Heart right ventricle (tissue), 16 donors: ENCODE measurements around the gene GLDN. TPM values are rescaled to one million over a fixed set of nuclear protein-coding genes. Genes with fewer than 3 reads are reported as not detected.

Experiments used
- ATAC-seq, 8 donors: fragments of 200-7000 bp; cut with Tn5 transposase; one replicate each; pipeline ENCODE4 v1.9.1; 2020; ENCODE audit warnings: mild to moderate bottlenecking in 8 of 8, moderate library complexity in 8 of 8, moderate number of reproducible peaks in 1 of 8
- DNase-seq, 2 donors: peaks; one replicate each; pipeline ENCODE4 v3.0.0-alpha.2; 2020
- H3K27ac ChIP-seq, 10 donors: fragments of 200-600 bp; sonication (generic) in 2 of 10; one replicate each; pipeline versions ENCODE4 v1.5.0 to v1.8.0; 2020 to 2022; ENCODE audit warnings: mild to moderate bottlenecking in 3 of 10
- H3K27me3 ChIP-seq, 7 donors: fragments of 200-600 bp; one replicate each; pipeline ENCODE4 v1.8.0; 2021 to 2022; ENCODE audit warnings: mild to moderate bottlenecking in 2 of 7
- H3K36me3 ChIP-seq, 9 donors: fragments of 200-600 bp; sonication (generic) in 1 of 9; one replicate each; pipeline versions ENCODE4 v1.5.0 to v1.8.0; 2020 to 2022; ENCODE audit warnings: mild to moderate bottlenecking in 2 of 9
- H3K4me1 ChIP-seq, 9 donors: fragments of 200-600 bp; sonication (generic) in 1 of 9; one replicate each; pipeline versions ENCODE4 v1.5.0 to v1.8.0; 2020 to 2022; ENCODE audit warnings: mild to moderate bottlenecking in 4 of 9
- H3K4me3 ChIP-seq, 10 donors: fragments of 200-600 bp; sonication (generic) in 2 of 10; one replicate each; pipeline versions ENCODE4 v1.5.0 to v1.8.0; 2020 to 2022; ENCODE audit warnings: mild to moderate bottlenecking in 7 of 10, moderate library complexity in 2 of 10
- H3K9me3 ChIP-seq, 11 donors: fragments of 200-600 bp in 10 of 11; sonication (generic) in 2 of 11; one replicate each; pipeline versions ENCODE4 v1.5.0 to v1.8.0; 2013 to 2022; ENCODE audit warnings: mild to moderate bottlenecking in 2 of 11, control low read depth in 1 of 11, moderate library complexity in 1 of 11
- CTCF ChIP-seq, 9 donors: fragments of 200-600 bp; sonication (generic) in 2 of 9; IDR thresholded peaks; one replicate each; pipeline versions ENCODE4 v1.5.0 to v1.8.0; 2021 to 2022; ENCODE audit warnings: antibody characterized with exemption in 9 of 9, mild to moderate bottlenecking in 5 of 9, moderate library complexity in 1 of 9
- WGBS, 2 donors: extraction: QIAGEN DNeasy Blood & Tissue Kit; methylation state at CpG; one replicate each; pipeline ENCODE4 v1.1.7; 2013; ENCODE audit warnings: inconsistent platforms in 1 of 2; 5-methylcytosine and 5-hydroxymethylcytosine counted together
- intact Hi-C, 10 donors: fragments of 100-400 bp; cut with DNase I; formaldehyde crosslinking; loops; one replicate each; pipeline versions ENCODE4 v1.11.1 to v1.14.2; 2022
- long read RNA-seq, 3 donors: library from polyadenylated mRNA; unstranded; transcript quantifications; one replicate each; pipeline ENCODE4 v2.0.0, GENCODE V29; 2020 to 2021
- polyA plus RNA-seq, 2 donors: library from polyadenylated mRNA; stranded (reverse); fragments of 200-250 nt; gene quantifications; one replicate each; pipeline ENCODE4 v1.2.3, GENCODE V29; 2013
- total RNA-seq, 10 donors: library from RNA; stranded (reverse); fragmentation: NEBNext Ultra II Directional in 3 of 10; extraction: Animal tissue kit (Norgen Biotek cat#: 25700) in 3 of 10; gene quantifications; one replicate each; pipeline versions ENCODE4 v1.2.1 to v1.2.4, GENCODE V29; 2021 to 2023
- donor health status: Arrhythmogenic right ventricular cardiomyopathy.
- donor health status: ischemic (EF 13 %, LVEDD 7.1; RV severe dilation, severe dysfunction).
- donor health status: healthy with polysubstance abuse.
- donor health status: DM: no; HTN: yes; CAD: no.
- donor health status: DM: no; HTN: no; CAD: no.
- donor health status: ischemic (EF 25% LVEDD 6.9; RV normal size, moderate dysfunction).
- donor health status: ischemic (EF 25% LVEDD 5.7; RV mildly dilated, moderate dysfunction).
- donor health status: healthy.
- donor health status: DM: yes; HTN: yes; CAD: no.
- donor health status: Ischemic cardiomyopathy.
- donor health status: ischemic (EF 35%, LVEDD 5.7; RV mildly dilated, moderate dysfunction).
- donor health status: nonischemic (EF 11% LVEDD 7.7; RV severe dilation, severe dysfunction).
- donor health status: DM: yes; HTN: yes; CAD: no.
- donor health status: PGD.
- donor health status: ischemic (EF 29% LVEDD 5.4; RV normal size, mild dysfunction).
- donor health status: nonischemic (EF 23%, LVEDD 6.1; RV moderate dilation, normal function).

Gene GLDN
- total RNA-seq: 10 to 100 TPM in 6 of 10 donors, 1 to 10 TPM in 4; 8.5 to 19.8 (median 12.4) TPM
- 1 to 10 TPM in 1 of 2 donors, under 1 TPM in 1; 0.65 to 5.3 TPM for polyA plus RNA-seq
- long read RNA-seq, donor 1, partial matches to known transcripts: 0 of 1 reads
- long read RNA-seq, donor 1, other reads (novel, unspliced or antisense): 1 of 1 reads
- long read RNA-seq, donor 2, partial matches to known transcripts: 0 of 1 reads
- long read RNA-seq, donor 2, other reads (novel, unspliced or antisense): 1 of 1 reads
- long read RNA-seq, donor 3, partial matches to known transcripts: 14 of 15 reads
- long read RNA-seq, donor 3, other reads (novel, unspliced or antisense): 1 of 15 reads

DNA sequence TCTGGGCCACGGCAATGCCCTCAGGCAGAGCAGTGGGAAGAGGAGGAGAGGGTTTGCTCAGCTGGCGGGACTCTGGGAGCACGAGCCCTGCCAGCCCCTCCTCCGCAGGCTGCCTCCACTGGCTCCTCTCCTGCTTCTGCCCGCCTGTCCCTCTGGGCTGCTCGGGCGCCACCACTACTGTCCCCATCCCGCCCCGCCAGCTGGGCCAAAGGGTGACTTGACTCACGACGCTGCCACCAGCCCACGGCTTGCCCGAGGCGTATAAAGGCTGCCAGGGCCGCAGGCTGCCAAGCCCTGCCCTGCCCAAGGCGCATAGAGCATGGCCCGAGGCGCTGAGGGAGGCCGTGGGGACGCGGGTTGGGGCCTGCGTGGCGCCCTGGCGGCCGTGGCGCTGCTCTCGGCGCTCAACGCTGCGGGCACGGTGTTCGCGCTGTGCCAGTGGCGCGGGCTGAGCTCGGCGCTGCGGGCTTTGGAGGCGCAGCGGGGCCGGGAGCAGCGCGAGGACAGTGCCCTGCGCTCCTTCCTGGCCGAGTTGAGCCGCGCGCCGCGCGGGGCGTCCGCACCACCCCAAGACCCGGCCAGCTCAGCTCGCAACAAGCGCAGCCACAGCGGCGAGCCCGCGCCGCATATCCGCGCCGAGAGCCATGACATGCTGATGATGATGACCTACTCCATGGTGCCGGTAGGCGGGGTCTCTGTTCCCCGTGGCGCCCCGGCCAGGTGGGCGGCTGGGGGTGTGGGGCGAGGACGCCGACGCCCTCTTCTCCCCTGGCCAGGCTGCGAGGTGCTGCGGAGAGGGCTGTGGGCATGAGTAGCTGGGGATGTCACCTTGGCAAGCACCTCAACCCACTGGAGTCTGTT is at the start of gene GLDN:
TSS of gene GLDN (plus strand) at position 290 of the 861 bp plus-strand sequence. CDS start at position 320, 30 bp downstream.
- 7 to 9% methylated on average over 67 to 76 of the region's 76 CpGs for WGBS, 2 donors
- ATAC-seq (peak; percentile 71 to 93 (median 83)), DNase-seq (peak; percentile 58 to 64)
- Histone ChIP-seq H3K9me3 (no peaks in the 10 kb centered on the region), H3K36me3 (no peaks in the 10 kb centered on the region), H3K27me3 (peaks cover 0 to 26% (median 5%) of the 10 kb centered on the region in 7 donors), H3K4me3 (peak within 1 kb of the TSS; percentile 32 to 60 (median 52)), H3K4me1 (peaks cover 0 to 33% (median 15%) of the 10 kb centered on the region in 9 donors), H3K27ac (peak within 1 kb of the TSS in 9 of 10 donors; percentile 66 to 83 (median 78))
- no peak for TF ChIP-seq CTCF (IDR thresholded peaks at IDR 0.05)
- intact Hi-C loops: no loop called here

DNA sequence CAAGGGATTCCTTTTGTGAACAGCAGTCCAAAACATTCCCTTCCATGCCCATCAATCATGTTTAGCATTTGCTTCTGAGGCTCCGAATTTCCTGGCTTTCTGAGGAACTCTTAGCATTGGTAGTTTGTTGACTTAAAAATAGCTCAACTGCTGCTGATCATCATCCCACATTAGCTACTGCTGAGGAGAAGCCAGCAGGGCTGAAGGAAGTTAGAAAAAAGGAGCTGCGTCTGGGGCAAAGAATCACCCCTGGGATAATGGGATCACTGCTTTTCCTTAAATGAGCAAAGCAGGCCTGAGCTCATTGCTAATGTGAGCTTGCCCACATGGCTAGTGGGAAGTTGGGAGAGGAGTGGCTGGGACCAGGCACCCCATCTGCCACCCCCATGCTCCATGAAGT is 42.8 kb upstream of the GLDN start:
- Histone ChIP-seq H3K9me3 (no peaks in the 10 kb centered on the region), H3K4me3 (no peak overlapping the region), H3K36me3 (no peaks in the 10 kb centered on the region), H3K4me1 (peaks cover 0 to 19% (median 8%) of the 10 kb centered on the region in 9 donors), H3K27me3 (no peaks in the 10 kb centered on the region), H3K27ac (peak overlapping the region in 4 of 10 donors; percentile 1 to 56 (median 15))
- DNase-seq (no peak), ATAC-seq (peak in 5 of 8 donors; percentile 37 to 75 (median 56))
- no peak for TF ChIP-seq CTCF (IDR thresholded peaks at IDR 0.05)
- intact Hi-C loops: loop anchor here in 1 of 10 donors (5.0 kb wide), 1 partner anchor 74 kb away; no protein-coding TSS in a partner anchor
- 51 to 64% methylated on average over 2 of the region's 2 CpGs for WGBS, 2 donors

- no peak for DNase-seq
- Histone ChIP-seq H3K36me3 (no peaks in the 10 kb centered on the region), H3K27ac (peak overlapping the region in 3 of 10 donors; percentile 1 to 56 (median 17)), H3K9me3 (no peaks in the 10 kb centered on the region), H3K4me1 (peaks cover 0 to 19% (median 8%) of the 10 kb centered on the region in 9 donors), H3K4me3 (no peak overlapping the region), H3K27me3 (no peaks in the 10 kb centered on the region)
- WGBS, 2 donors: 83% methylated on average over 5 of the region's 5 CpGs
- peak in 4 of 8 donors; percentile 35 to 60 (median 45) for ATAC-seq
- intact Hi-C loops: loop anchor here in 2 of 10 donors (5.0 kb wide), 2 partner anchors 53 to 73 kb away; no protein-coding TSS in a partner anchor
- no peak for TF ChIP-seq CTCF (IDR thresholded peaks at IDR 0.05)
Measured at GRCh38 chr15:51299187-51300015, 42.1 kb upstream of the GLDN start.
